ENCODE results near the gene RIC8A. TPM values are rescaled to one million over a fixed set of nuclear protein-coding genes. Genes with fewer than 3 reads are reported as not detected.
A peak's percentile ranks its signal among the peaks of the same experiment; 100 is the strongest.

RIC8A gene
- total and polyA plus RNA-seq, 9 of the 15 experiments (the other 6 are each of a cell fraction or from before 2014, with no cell fraction given), result 10.7 to 108 (median 72.1) TPM

DNA sequence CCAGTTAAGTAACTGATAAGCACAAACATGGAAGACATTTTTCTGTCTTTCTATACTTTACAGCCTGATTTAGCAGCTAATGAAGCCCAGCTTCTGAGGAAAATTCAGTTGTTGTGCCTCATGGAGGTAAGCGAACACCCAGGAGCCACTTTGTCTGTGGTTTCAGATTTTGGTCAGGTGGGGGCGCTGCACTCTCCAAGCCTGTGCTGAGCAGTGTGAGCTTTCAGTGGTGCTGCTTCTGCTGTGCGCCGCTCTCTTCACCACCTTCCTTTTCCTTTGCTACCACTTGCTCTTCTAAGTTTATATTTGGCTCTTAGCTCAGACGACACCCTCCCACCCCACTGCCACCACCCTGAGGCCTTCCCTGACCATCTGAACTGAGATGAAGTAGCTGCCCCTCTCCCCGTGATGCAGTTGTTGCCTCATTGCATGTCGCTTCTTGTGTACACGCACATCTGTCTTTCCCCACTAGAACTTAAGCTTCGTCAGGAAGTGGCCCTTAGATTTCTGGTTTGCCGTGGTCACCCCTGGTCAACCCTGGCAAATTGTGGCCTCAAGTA is 43.3 kb downstream of the RIC8A start (continued):
- TF ChIP-seq, protein P1, sequence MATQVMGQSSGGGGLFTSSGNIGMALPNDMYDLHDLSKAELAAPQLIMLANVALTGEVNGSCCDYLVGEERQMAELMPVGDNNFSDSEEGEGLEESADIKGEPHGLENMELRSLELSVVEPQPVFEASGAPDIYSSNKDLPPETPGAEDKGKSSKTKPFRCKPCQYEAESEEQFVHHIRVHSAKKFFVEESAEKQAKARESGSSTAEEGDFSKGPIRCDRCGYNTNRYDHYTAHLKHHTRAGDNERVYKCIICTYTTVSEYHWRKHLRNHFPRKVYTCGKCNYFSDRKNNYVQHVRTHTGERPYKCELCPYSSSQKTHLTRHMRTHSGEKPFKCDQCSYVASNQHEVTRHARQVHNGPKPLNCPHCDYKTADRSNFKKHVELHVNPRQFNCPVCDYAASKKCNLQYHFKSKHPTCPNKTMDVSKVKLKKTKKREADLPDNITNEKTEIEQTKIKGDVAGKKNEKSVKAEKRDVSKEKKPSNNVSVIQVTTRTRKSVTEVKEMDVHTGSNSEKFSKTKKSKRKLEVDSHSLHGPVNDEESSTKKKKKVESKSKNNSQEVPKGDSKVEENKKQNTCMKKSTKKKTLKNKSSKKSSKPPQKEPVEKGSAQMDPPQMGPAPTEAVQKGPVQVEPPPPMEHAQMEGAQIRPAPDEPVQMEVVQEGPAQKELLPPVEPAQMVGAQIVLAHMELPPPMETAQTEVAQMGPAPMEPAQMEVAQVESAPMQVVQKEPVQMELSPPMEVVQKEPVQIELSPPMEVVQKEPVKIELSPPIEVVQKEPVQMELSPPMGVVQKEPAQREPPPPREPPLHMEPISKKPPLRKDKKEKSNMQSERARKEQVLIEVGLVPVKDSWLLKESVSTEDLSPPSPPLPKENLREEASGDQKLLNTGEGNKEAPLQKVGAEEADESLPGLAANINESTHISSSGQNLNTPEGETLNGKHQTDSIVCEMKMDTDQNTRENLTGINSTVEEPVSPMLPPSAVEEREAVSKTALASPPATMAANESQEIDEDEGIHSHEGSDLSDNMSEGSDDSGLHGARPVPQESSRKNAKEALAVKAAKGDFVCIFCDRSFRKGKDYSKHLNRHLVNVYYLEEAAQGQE (IDR thresholded peaks at IDR 0.05; ENCODE audit: borderline replicate concordance), result peak; percentile 72
- TF ChIP-seq, protein P1 (CRISPR knock-in tag; IDR thresholded peaks at IDR 0.05; ENCODE audit: low read depth), result no peak
- TF ChIP-seq CGGBP1 (CRISPR knock-in tag; IDR thresholded peaks at IDR 0.05), result no peak
- TF ChIP-seq NR0B1 (IDR thresholded peaks at IDR 0.05; ENCODE audit: partially characterized antibody), result no peak
- TF ChIP-seq ZFX (CRISPR knock-in tag; IDR thresholded peaks at IDR 0.05), result no peak
- TF ChIP-seq, protein P2, sequence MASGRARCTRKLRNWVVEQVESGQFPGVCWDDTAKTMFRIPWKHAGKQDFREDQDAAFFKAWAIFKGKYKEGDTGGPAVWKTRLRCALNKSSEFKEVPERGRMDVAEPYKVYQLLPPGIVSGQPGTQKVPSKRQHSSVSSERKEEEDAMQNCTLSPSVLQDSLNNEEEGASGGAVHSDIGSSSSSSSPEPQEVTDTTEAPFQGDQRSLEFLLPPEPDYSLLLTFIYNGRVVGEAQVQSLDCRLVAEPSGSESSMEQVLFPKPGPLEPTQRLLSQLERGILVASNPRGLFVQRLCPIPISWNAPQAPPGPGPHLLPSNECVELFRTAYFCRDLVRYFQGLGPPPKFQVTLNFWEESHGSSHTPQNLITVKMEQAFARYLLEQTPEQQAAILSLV (tag; IDR thresholded peaks at IDR 0.05), result no peak
- no peak for TF ChIP-seq SMAD4 (CRISPR knock-in tag; conservative IDR thresholded peaks at IDR 0.05)
- no peak for TF ChIP-seq SIX5 (IDR thresholded peaks at IDR 0.05; ENCODE audit: borderline replicate concordance in 1 of 2, insufficient read depth in 1 of 2, low read depth in 1 of 2, low read length in 2 of 2)
- no peak for TF ChIP-seq MAFF (IDR thresholded peaks at IDR 0.05; ENCODE audit: low read length)
- TF ChIP-seq MEF2D (tag; conservative IDR thresholded peaks at IDR 0.05; ENCODE audit: low read depth), result no peak
- TF ChIP-seq, protein P3, sequence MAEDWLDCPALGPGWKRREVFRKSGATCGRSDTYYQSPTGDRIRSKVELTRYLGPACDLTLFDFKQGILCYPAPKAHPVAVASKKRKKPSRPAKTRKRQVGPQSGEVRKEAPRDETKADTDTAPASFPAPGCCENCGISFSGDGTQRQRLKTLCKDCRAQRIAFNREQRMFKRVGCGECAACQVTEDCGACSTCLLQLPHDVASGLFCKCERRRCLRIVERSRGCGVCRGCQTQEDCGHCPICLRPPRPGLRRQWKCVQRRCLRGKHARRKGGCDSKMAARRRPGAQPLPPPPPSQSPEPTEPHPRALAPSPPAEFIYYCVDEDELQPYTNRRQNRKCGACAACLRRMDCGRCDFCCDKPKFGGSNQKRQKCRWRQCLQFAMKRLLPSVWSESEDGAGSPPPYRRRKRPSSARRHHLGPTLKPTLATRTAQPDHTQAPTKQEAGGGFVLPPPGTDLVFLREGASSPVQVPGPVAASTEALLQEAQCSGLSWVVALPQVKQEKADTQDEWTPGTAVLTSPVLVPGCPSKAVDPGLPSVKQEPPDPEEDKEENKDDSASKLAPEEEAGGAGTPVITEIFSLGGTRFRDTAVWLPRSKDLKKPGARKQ (CRISPR knock-in tag; IDR thresholded peaks at IDR 0.05), result no peak
- TF ChIP-seq E2F1 (CRISPR knock-in tag; IDR thresholded peaks at IDR 0.05), result no peak
